Neural cell (in vitro differentiated cells): ENCODE measurements around the gene HPCAL4. TPM values are rescaled to one million over a fixed set of nuclear protein-coding genes. Genes with fewer than 3 reads are reported as not detected.

Source experiments
- H2AFZ ChIP-seq: fragments of 200-600, 300-800 bp; sonication (generic), shearing (Covaris generic); 2 replicates; pipeline ENCODE4 v1.6.0; 2014; ENCODE audit warnings: low read depth, mild to moderate bottlenecking, antibody characterized with exemption, low read length, moderate library complexity
- H3F3A ChIP-seq: fragments of 200-600 bp; shearing (Covaris generic); 2 replicates; pipeline ENCODE4 v1.6.1; 2016; ENCODE audit warnings: mild to moderate bottlenecking, moderate library complexity, mixed read lengths, antibody characterized with exemption, low read length; ENCODE audit not compliant: insufficient read depth, poor library complexity, severe bottlenecking
- H3K27ac ChIP-seq: fragments of 200-600, 300-800 bp; sonication (generic), shearing (Covaris generic); 2 replicates; pipeline ENCODE4 v1.5.1; 2014; ENCODE audit warnings: mild to moderate bottlenecking, low read length, moderate library complexity
- H3K27me3 ChIP-seq: fragments of 300-800, 200-600 bp; sonication (generic), shearing (Covaris generic); 2 replicates; pipeline ENCODE4 v1.6.0; 2014; ENCODE audit warnings: mild to moderate bottlenecking, low read depth, low read length, moderate library complexity; ENCODE audit not compliant: insufficient read depth
- H3K36me3 ChIP-seq: fragments of 300-800, 200-600 bp; sonication (generic), shearing (Covaris generic); 2 replicates; pipeline ENCODE4 v1.5.1; 2014; ENCODE audit warnings: mild to moderate bottlenecking, antibody characterized with exemption, low read length, moderate library complexity; ENCODE audit not compliant: insufficient read depth
- H3K4me2 ChIP-seq: fragments of 300-800, 200-600 bp; sonication (generic), shearing (Covaris generic); 2 replicates; pipeline ENCODE4 v1.6.0; 2014; ENCODE audit warnings: mild to moderate bottlenecking, low read length
- H3K4me3 ChIP-seq: fragments of 300-800, 200-600 bp; sonication (generic), shearing (Covaris generic); 2 replicates; pipeline ENCODE4 v1.5.1; 2014; ENCODE audit warnings: mild to moderate bottlenecking, low read length, moderate library complexity
- H3K79me2 ChIP-seq: fragments of 200-600 bp; shearing (Covaris generic); replicated peaks from 2 replicates; pipeline ENCODE4 v1.6.0; 2014; ENCODE audit warnings: mild to moderate bottlenecking, low read length, moderate library complexity; ENCODE audit not compliant: insufficient read depth
- H3K9ac ChIP-seq: fragments of 300-800, 200-600 bp; sonication (generic), shearing (Covaris generic); 2 replicates; pipeline ENCODE4 v1.6.1; 2016; ENCODE audit warnings: mild to moderate bottlenecking, low read length, mixed read lengths
- H3K9me2 ChIP-seq: fragments of 200-600 bp; shearing (Covaris generic); 2 replicates; pipeline ENCODE4 v1.6.1; 2016; ENCODE audit warnings: mild to moderate bottlenecking, low read length, mixed read lengths; ENCODE audit not compliant: insufficient read depth
- H3K9me3 ChIP-seq: fragments of 200-600, 300-800 bp; sonication (generic), shearing (Covaris generic); 2 replicates; pipeline ENCODE4 v1.6.1; 2016; ENCODE audit warnings: mild to moderate bottlenecking, mixed run types, low read length, moderate library complexity, mixed read lengths
- H4K20me1 ChIP-seq: fragments of 200-600 bp; shearing (Covaris generic); 2 replicates; pipeline ENCODE4 v1.6.1; 2016; ENCODE audit warnings: mild to moderate bottlenecking, mixed run types; ENCODE audit not compliant: insufficient read depth
- EP300 ChIP-seq: fragments of 450-650 bp; conservative IDR thresholded peaks from 2 replicates; pipeline ENCODE4 v1.6.1; 2014; ENCODE audit warnings: antibody characterized with exemption, mild to moderate bottlenecking, moderate library complexity; ENCODE audit not compliant: poor library complexity, severe bottlenecking
- EZH2 ChIP-seq: fragments of 200-600, 300-800 bp; shearing (Covaris generic), sonication (generic); IDR thresholded peaks from 2 replicates; pipeline ENCODE4 v1.6.1; 2014; ENCODE audit warnings: antibody characterized with exemption, low read length, borderline replicate concordance, mild to moderate bottlenecking; ENCODE audit not compliant: insufficient read depth, poor library complexity, severe bottlenecking
- MXI1 ChIP-seq: fragments of 450-650 bp; conservative IDR thresholded peaks from 2 replicates; pipeline ENCODE4 v1.6.1; 2014; ENCODE audit warnings: antibody characterized with exemption, mild to moderate bottlenecking; ENCODE audit not compliant: poor library complexity, severe bottlenecking
- POLR2AphosphoS5 ChIP-seq: IDR thresholded peaks from 2 replicates; pipeline ENCODE4 v1.6.1; 2012
- RAD21 ChIP-seq: fragments of 450-650 bp; conservative IDR thresholded peaks from 2 replicates; pipeline ENCODE4 v1.6.1; 2014; ENCODE audit warnings: antibody characterized with exemption, mild to moderate bottlenecking, moderate library complexity
- SMC3 ChIP-seq: fragments of 450-650 bp; conservative IDR thresholded peaks from 2 replicates; pipeline ENCODE4 v1.6.1; 2014; ENCODE audit warnings: antibody characterized with exemption, mild to moderate bottlenecking, moderate library complexity; ENCODE audit not compliant: poor library complexity
- TAF1 ChIP-seq: IDR thresholded peaks from 2 replicates; pipeline ENCODE4 v1.6.1; 2012; ENCODE audit warnings: low read depth
- polyA plus RNA-seq: library from polyadenylated mRNA; depleted of rRNA; stranded (reverse); fragments of >200 nt; gene quantifications from 2 replicates; pipeline ENCODE4 v1.2.3, GENCODE V29; 2014
- TF ChIP-seq, protein P1 (sequence below): IDR thresholded peaks from 2 replicates; pipeline ENCODE4 v1.6.1; 2012; ENCODE audit warnings: borderline replicate concordance
- TF ChIP-seq, protein P2 (sequence below): fragments of 450-650 bp; IDR thresholded peaks from 2 replicates; pipeline ENCODE4 v1.5.1; 2014; ENCODE audit warnings: antibody characterized with exemption, mild to moderate bottlenecking, moderate library complexity; ENCODE audit not compliant: poor library complexity, severe bottlenecking

Gene HPCAL4
- polyA plus RNA-seq, 1 donor from 2014 or later, result 53.2 TPM

GRCh38 chr1:39655578-39656268, 35.5 kb downstream of the HPCAL4 start:
- TF ChIP-seq TAF1 (no peak), SMC3 (no peak), EZH2 (no peak), POLR2AphosphoS5 (no peak), RAD21 (no peak), EP300 (no peak), MXI1 (no peak)
- TF ChIP-seq, protein P1, sequence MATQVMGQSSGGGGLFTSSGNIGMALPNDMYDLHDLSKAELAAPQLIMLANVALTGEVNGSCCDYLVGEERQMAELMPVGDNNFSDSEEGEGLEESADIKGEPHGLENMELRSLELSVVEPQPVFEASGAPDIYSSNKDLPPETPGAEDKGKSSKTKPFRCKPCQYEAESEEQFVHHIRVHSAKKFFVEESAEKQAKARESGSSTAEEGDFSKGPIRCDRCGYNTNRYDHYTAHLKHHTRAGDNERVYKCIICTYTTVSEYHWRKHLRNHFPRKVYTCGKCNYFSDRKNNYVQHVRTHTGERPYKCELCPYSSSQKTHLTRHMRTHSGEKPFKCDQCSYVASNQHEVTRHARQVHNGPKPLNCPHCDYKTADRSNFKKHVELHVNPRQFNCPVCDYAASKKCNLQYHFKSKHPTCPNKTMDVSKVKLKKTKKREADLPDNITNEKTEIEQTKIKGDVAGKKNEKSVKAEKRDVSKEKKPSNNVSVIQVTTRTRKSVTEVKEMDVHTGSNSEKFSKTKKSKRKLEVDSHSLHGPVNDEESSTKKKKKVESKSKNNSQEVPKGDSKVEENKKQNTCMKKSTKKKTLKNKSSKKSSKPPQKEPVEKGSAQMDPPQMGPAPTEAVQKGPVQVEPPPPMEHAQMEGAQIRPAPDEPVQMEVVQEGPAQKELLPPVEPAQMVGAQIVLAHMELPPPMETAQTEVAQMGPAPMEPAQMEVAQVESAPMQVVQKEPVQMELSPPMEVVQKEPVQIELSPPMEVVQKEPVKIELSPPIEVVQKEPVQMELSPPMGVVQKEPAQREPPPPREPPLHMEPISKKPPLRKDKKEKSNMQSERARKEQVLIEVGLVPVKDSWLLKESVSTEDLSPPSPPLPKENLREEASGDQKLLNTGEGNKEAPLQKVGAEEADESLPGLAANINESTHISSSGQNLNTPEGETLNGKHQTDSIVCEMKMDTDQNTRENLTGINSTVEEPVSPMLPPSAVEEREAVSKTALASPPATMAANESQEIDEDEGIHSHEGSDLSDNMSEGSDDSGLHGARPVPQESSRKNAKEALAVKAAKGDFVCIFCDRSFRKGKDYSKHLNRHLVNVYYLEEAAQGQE, result no peak
- TF ChIP-seq, protein P2, sequence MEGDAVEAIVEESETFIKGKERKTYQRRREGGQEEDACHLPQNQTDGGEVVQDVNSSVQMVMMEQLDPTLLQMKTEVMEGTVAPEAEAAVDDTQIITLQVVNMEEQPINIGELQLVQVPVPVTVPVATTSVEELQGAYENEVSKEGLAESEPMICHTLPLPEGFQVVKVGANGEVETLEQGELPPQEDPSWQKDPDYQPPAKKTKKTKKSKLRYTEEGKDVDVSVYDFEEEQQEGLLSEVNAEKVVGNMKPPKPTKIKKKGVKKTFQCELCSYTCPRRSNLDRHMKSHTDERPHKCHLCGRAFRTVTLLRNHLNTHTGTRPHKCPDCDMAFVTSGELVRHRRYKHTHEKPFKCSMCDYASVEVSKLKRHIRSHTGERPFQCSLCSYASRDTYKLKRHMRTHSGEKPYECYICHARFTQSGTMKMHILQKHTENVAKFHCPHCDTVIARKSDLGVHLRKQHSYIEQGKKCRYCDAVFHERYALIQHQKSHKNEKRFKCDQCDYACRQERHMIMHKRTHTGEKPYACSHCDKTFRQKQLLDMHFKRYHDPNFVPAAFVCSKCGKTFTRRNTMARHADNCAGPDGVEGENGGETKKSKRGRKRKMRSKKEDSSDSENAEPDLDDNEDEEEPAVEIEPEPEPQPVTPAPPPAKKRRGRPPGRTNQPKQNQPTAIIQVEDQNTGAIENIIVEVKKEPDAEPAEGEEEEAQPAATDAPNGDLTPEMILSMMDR, result no peak
- Histone ChIP-seq H3K27ac (no peak overlapping the region), H3K9ac (no peak overlapping the region), H3K9me2 (no peaks in the 10 kb centered on the region), H3K9me3 (no peaks in the 10 kb centered on the region), H3K27me3 (no peaks in the 10 kb centered on the region), H2AFZ (no peak overlapping the region), H3K4me2 (no peak overlapping the region), H3K79me2 (no peaks in the 10 kb centered on the region), H3K4me3 (no peak overlapping the region), H3K36me3 (no peaks in the 10 kb centered on the region), H3F3A (no peaks in the 10 kb centered on the region), H4K20me1 (no peaks in the 10 kb centered on the region)

DNA sequence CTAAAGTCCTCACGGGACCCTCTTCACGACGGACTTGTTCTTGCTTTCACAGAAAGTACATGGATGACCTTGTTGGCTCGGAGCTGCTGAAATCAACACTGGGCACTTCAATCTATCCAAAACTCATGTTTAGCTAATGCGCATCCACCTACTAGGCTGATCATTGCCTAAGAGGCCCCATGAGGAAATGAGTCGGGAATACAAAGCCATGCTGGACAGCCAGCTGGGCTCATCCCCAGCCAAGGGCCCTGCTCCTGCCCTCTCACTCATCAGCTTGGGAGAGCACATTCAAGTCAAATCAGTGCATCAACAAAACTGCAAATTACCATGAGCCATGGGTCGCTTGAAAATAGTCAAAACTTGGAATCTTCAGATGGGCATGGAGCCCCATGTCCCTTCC, 36.9 kb downstream of the HPCAL4 start:
- H4K20me1 ChIP-seq, result no peaks in the 10 kb centered on the region
- no peak overlapping the region for H3K4me3 ChIP-seq
- H3K27ac ChIP-seq, result no peak overlapping the region
- H2AFZ ChIP-seq, result no peak overlapping the region
- no peaks in the 10 kb centered on the region for H3F3A ChIP-seq
- no peak overlapping the region for H3K9ac ChIP-seq
- H3K36me3 ChIP-seq, result no peaks in the 10 kb centered on the region
- no peaks in the 10 kb centered on the region for H3K9me2 ChIP-seq
- no peaks in the 10 kb centered on the region for H3K79me2 ChIP-seq
- H3K9me3 ChIP-seq, result no peaks in the 10 kb centered on the region
- no peaks in the 10 kb centered on the region for H3K27me3 ChIP-seq
- H3K4me2 ChIP-seq, result no peak overlapping the region
- no peak for TF ChIP-seq MXI1
